Activated naive CD4-positive, alpha-beta T cell treated with anti-CD3 and anti-CD28 coated beads for 36 hours (primary cell): ENCODE measurements around the gene C8G. TPM values are rescaled to one million over a fixed set of nuclear protein-coding genes. Genes with fewer than 3 reads are reported as not detected.

Experiments
- CTCF ChIA-PET: fragments of 350-600 bp; sonication (Branson Sonifier 250); formaldehyde crosslinking; loops from one replicate; lab custom pipeline; 2021; ENCODE audit warnings: antibody characterized with exemption; lab: Charles Lee
- DNase-seq: peaks from one replicate; pipeline ENCODE4 v3.0.0-alpha.2; 2020
- H3K27ac Mint-ChIP-seq: one replicate; pipeline ENCODE4 v1.8.0; 2021; ENCODE audit warnings: mild to moderate bottlenecking, mixed read lengths
- H3K27me3 Mint-ChIP-seq: one replicate; pipeline ENCODE4 v1.8.0; 2021; ENCODE audit warnings: low read depth, mixed read lengths
- H3K36me3 Mint-ChIP-seq: one replicate; pipeline ENCODE4 v1.8.0; 2021; ENCODE audit warnings: low read depth, mixed read lengths
- H3K4me1 Mint-ChIP-seq: one replicate; pipeline ENCODE4 v1.8.0; 2021; ENCODE audit warnings: low read depth, mixed read lengths
- H3K4me3 Mint-ChIP-seq: one replicate; pipeline ENCODE4 v1.8.0; 2021; ENCODE audit warnings: mild to moderate bottlenecking, moderate library complexity, mixed read lengths
- H3K9me3 Mint-ChIP-seq: one replicate; pipeline ENCODE4 v1.8.0; 2021; ENCODE audit warnings: mixed read lengths
- intact Hi-C: fragments of 100-400 bp; cut with micrococcal nuclease; formaldehyde crosslinking; loops from one replicate; pipeline ENCODE4 v1.15.1; 2023
- total RNA-seq, 2 experiments: library from RNA; stranded (reverse); gene quantifications; one replicate each; pipeline ENCODE4 v1.2.3, GENCODE V29; 2021

The C8G gene
- total RNA-seq, 2 experiments from 2014 or later: 0.83 TPM; not detected in 1

DNA sequence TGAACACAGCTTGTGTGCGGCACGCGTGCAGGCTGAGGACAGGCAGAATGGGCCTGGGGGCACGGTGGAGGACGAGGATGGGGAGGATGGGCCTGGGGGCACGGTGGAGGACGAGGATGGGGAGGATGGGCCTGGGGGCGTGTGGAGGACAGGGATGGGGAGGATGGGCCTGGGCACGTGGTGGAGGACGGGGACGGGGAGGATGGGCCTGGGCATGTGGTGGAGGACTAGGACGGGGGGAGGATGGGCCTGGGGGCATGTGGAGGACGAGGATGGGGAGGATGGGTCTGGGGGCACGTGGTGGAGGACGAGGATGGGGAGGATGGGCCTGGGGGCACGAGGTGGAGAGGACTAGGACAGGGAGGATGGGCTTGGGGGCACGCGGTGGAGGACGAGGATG lies 22.5 kb upstream of the C8G start:
- intact Hi-C loops: no loop called here
- Mint-ChIP-seq H3K36me3 (peaks cover 33% of the 10 kb centered on the region), H3K27me3 (no peaks in the 10 kb centered on the region), H3K4me3 (no peak overlapping the region), H3K27ac (no peak overlapping the region), H3K4me1 (no peaks in the 10 kb centered on the region), H3K9me3 (no peaks in the 10 kb centered on the region)
- CTCF ChIA-PET: no interaction called here
- no peak for DNase-seq

GRCh38 chr9:136923881-136924280 lies 21.2 kb upstream of the C8G start:
- DNase-seq: no peak
- intact Hi-C loops: no loop called here
- no peaks in the 10 kb centered on the region for H3K27me3 Mint-ChIP-seq
- H3K4me3 Mint-ChIP-seq: no peak overlapping the region
- CTCF ChIA-PET: interaction anchor here (0.7 kb wide), 1 partner anchor 15 kb away, joined by 3 read pairs; no protein-coding TSS in a partner anchor
- H3K36me3 Mint-ChIP-seq: peaks cover 34% of the 10 kb centered on the region
- no peak overlapping the region for H3K27ac Mint-ChIP-seq
- H3K9me3 Mint-ChIP-seq: no peaks in the 10 kb centered on the region
- H3K4me1 Mint-ChIP-seq: no peaks in the 10 kb centered on the region

GRCh38 chr9:136925414-136926153 lies 19.5 kb upstream of the C8G start:
- DNase-seq: no peak
- Mint-ChIP-seq H3K36me3 (peaks cover 29% of the 10 kb centered on the region), H3K27me3 (no peaks in the 10 kb centered on the region), H3K4me3 (no peak overlapping the region), H3K4me1 (no peaks in the 10 kb centered on the region), H3K9me3 (no peaks in the 10 kb centered on the region), H3K27ac (no peak overlapping the region)
- intact Hi-C loops: no loop called here
- CTCF ChIA-PET: no interaction called here

DNA sequence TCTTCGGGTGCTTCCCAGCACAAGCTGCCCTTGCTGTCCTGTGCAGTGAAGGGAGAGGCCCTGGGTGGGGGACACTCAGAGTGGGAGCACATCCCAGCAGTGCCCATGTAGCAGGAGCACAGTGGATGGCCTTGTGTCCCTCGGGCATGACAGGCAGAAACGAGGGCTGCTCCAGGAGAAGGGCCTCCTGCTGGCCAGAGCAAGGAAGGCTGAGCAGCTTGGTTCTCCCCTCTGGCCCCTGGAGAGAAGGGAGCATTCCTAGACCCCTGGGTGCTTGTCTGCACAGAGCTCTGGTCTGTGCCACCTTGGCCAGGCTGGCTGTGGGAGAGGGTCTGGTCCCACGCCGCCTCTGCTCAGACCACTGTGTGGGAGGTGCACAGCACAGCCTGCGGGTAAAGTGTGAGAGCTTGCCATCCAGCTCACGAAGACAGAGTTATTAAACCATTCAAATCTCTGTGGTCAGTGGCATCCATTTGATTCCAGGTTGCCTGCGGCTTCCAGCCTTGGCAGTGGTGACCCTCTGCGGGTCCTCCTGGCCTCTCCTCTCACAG lies 18.8 kb upstream of the C8G start:
- Mint-ChIP-seq H3K9me3 (no peaks in the 10 kb centered on the region), H3K36me3 (peaks cover 24% of the 10 kb centered on the region), H3K4me1 (no peaks in the 10 kb centered on the region), H3K27ac (no peak overlapping the region), H3K4me3 (no peak overlapping the region), H3K27me3 (no peaks in the 10 kb centered on the region)
- intact Hi-C loops: no loop called here
- no peak for DNase-seq
- CTCF ChIA-PET: interaction anchor here (1.3 kb wide), 1 partner anchor 83 kb away, joined by 6 read pairs; the partner anchor contains the start of gene AJM1

GRCh38 chr9:136926749-136927148 lies 18.3 kb upstream of the C8G start:
- Mint-ChIP-seq H3K4me3 (no peak overlapping the region), H3K9me3 (no peaks in the 10 kb centered on the region), H3K27ac (no peak overlapping the region), H3K4me1 (peaks cover 4% of the 10 kb centered on the region), H3K36me3 (peaks cover 26% of the 10 kb centered on the region), H3K27me3 (no peaks in the 10 kb centered on the region)
- no peak for DNase-seq
- intact Hi-C loops: no loop called here
- CTCF ChIA-PET: interaction anchor here (1.3 kb wide), 1 partner anchor 84 kb away, joined by 6 read pairs; the partner anchor contains the start of gene AJM1

GRCh38 chr9:136927343-136928271 lies 17.4 kb upstream of the C8G start:
- CTCF ChIA-PET: interaction anchor here (0.8 to 1.3 kb wide), 2 partner anchors 35 to 85 kb away, joined by 3 to 6 read pairs; partner anchors contain the start of gene AJM1
- H3K36me3 Mint-ChIP-seq: peaks cover 26% of the 10 kb centered on the region

GRCh38 chr9:136928591-136928990 lies 16.5 kb upstream of the C8G start:
- DNase-seq: no peak
- CTCF ChIA-PET: interaction anchor here (0.8 kb wide), 1 partner anchor 36 kb away, joined by 3 read pairs; no protein-coding TSS in a partner anchor
- H3K4me3 Mint-ChIP-seq: no peak overlapping the region
- H3K36me3 Mint-ChIP-seq: peaks cover 30% of the 10 kb centered on the region
- H3K27me3 Mint-ChIP-seq: no peaks in the 10 kb centered on the region
- peaks cover 17% of the 10 kb centered on the region for H3K4me1 Mint-ChIP-seq
- intact Hi-C loops: no loop called here
- no peaks in the 10 kb centered on the region for H3K9me3 Mint-ChIP-seq
- H3K27ac Mint-ChIP-seq: no peak overlapping the region

More at GRCh38 chr9:136927343-136928271, 17.4 kb upstream of the C8G start:
- Mint-ChIP-seq H3K27me3 (no peaks in the 10 kb centered on the region), H3K27ac (no peak overlapping the region), H3K9me3 (no peaks in the 10 kb centered on the region), H3K4me3 (no peak overlapping the region), H3K4me1 (peaks cover 12% of the 10 kb centered on the region)
- intact Hi-C loops: no loop called here
- no peak for DNase-seq

GRCh38 chr9:136930014-136930413 lies 15.0 kb upstream of the C8G start:
- H3K9me3 Mint-ChIP-seq: no peaks in the 10 kb centered on the region
- CTCF ChIA-PET: interaction anchor here (1.1 kb wide), 1 partner anchor 87 kb away, joined by 3 read pairs; the partner anchor contains the start of gene AJM1
- no peak overlapping the region for H3K4me3 Mint-ChIP-seq
- H3K27ac Mint-ChIP-seq: no peak overlapping the region
- peaks cover 27% of the 10 kb centered on the region for H3K36me3 Mint-ChIP-seq
- DNase-seq: no peak
- peaks cover 17% of the 10 kb centered on the region for H3K4me1 Mint-ChIP-seq
- intact Hi-C loops: no loop called here
- no peaks in the 10 kb centered on the region for H3K27me3 Mint-ChIP-seq

- DNase-seq: no peak
- CTCF ChIA-PET: interaction anchor here (1.0 kb wide), 1 partner anchor 88 kb away, joined by 3 read pairs; no protein-coding TSS in a partner anchor
- H3K4me3 Mint-ChIP-seq: no peak overlapping the region
- H3K9me3 Mint-ChIP-seq: no peaks in the 10 kb centered on the region
- H3K27me3 Mint-ChIP-seq: no peaks in the 10 kb centered on the region
- peak overlapping the region; percentile 82 for H3K27ac Mint-ChIP-seq
- H3K4me1 Mint-ChIP-seq: peaks cover 17% of the 10 kb centered on the region
- intact Hi-C loops: no loop called here
- H3K36me3 Mint-ChIP-seq: peaks cover 30% of the 10 kb centered on the region
Measured at GRCh38 chr9:136931611-136932130, 13.4 kb upstream of the C8G start.

GRCh38 chr9:136934277-136934676 lies 10.8 kb upstream of the C8G start:
- Mint-ChIP-seq H3K9me3 (no peaks in the 10 kb centered on the region), H3K4me1 (peaks cover 17% of the 10 kb centered on the region), H3K27me3 (no peaks in the 10 kb centered on the region), H3K27ac (no peak overlapping the region), H3K4me3 (no peak overlapping the region), H3K36me3 (peaks cover 30% of the 10 kb centered on the region)
- DNase-seq: no peak
- intact Hi-C loops: no loop called here
- CTCF ChIA-PET: no interaction called here

DNA sequence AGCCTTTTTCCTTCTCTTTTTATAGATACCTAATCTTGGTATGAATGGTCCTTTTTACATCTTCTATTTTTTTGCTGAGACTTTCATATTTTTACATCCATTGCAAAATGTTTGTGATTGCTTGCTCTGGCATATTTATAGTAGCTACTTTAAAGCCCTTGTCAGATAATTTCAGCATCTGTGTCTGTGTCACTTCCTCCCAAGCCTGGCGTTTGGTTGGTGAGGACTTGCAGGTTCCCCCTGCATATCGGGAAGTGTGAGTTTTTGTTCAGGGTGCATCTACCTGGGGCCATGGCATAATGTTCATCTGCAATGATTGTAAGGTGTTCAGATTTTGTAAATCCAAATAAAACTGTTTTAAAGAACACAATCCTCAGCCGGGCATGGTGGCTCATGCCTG lies 9.4 kb upstream of the C8G start:
- Mint-ChIP-seq H3K9me3 (no peaks in the 10 kb centered on the region), H3K4me3 (no peak overlapping the region), H3K4me1 (peaks cover 17% of the 10 kb centered on the region), H3K36me3 (peaks cover 31% of the 10 kb centered on the region), H3K27me3 (no peaks in the 10 kb centered on the region), H3K27ac (no peak overlapping the region)
- CTCF ChIA-PET: no interaction called here
- DNase-seq: no peak
- intact Hi-C loops: no loop called here
